ENCODE data around the gene ZNF451. TPM values are rescaled to one million over a fixed set of nuclear protein-coding genes. Genes with fewer than 3 reads are reported as not detected.
A peak's percentile ranks its signal among the peaks of the same experiment; 100 is the strongest.

Gene ZNF451
- total RNA-seq, 1 donor from 2014 or later, result 49.8 TPM

- DNase-seq (ENCODE audit: low read depth in 2 of 2), result no peak
Measured at GRCh38 chr6:57201718-57202117, 111.7 kb downstream of the ZNF451 start.

- DNase-seq (ENCODE audit: low read depth in 2 of 2), result no peak
Measured at GRCh38 chr6:57205550-57206328, 115.8 kb downstream of the ZNF451 start.

DNA sequence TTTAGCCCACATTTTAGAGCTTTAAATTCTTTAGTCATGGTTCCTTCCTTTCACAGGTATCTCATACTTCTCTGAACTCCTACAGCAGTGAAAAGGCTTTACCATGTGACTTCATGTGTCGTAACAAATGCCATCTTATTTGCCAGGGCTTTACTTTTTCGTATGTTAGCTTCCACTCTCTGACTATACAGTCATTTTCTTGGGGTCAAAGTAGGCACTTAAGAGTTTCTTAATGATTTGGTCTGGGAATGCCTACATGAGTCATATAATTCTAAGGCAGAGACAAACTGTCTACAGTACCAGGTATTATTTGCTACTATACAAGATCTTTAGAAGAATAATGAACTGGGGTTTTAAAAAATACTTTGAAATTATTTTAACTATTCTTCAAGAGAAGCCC lies 117.2 kb downstream of the ZNF451 start:
- DNase-seq (ENCODE audit: low read depth in 2 of 2), result peak in 1 of 2 donors; percentile 23

GRCh38 chr6:57207872-57208271 lies 117.9 kb downstream of the ZNF451 start:
- no peak for DNase-seq (ENCODE audit: low read depth in 2 of 2)

GRCh38 chr6:57209030-57209429 lies 119.0 kb downstream of the ZNF451 start:
- no peak for DNase-seq (ENCODE audit: low read depth in 2 of 2)

GRCh38 chr6:57210060-57210459 lies 120.1 kb downstream of the ZNF451 start:
- DNase-seq (ENCODE audit: low read depth in 2 of 2), result no peak

DNA sequence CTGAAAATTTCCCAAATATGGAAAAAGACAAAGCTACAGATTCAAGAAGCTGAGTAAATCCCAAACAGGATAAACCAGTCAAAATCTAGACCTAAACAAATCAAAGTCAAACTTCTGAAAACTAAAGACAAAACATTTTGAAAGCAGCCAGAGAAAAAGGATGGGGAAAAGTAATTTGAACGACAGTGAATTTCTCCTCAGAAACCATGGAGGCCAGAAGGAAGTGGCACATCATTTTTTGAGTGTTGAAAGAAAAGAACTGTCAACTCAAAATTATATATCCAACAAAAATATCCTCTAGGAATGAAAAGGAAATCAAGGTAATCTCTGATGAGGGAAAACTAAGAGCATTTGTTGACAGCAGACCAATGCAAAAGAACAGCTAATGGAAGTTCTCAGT lies 125.3 kb downstream of the ZNF451 start:
- no peak for DNase-seq (ENCODE audit: low read depth in 2 of 2)

DNA sequence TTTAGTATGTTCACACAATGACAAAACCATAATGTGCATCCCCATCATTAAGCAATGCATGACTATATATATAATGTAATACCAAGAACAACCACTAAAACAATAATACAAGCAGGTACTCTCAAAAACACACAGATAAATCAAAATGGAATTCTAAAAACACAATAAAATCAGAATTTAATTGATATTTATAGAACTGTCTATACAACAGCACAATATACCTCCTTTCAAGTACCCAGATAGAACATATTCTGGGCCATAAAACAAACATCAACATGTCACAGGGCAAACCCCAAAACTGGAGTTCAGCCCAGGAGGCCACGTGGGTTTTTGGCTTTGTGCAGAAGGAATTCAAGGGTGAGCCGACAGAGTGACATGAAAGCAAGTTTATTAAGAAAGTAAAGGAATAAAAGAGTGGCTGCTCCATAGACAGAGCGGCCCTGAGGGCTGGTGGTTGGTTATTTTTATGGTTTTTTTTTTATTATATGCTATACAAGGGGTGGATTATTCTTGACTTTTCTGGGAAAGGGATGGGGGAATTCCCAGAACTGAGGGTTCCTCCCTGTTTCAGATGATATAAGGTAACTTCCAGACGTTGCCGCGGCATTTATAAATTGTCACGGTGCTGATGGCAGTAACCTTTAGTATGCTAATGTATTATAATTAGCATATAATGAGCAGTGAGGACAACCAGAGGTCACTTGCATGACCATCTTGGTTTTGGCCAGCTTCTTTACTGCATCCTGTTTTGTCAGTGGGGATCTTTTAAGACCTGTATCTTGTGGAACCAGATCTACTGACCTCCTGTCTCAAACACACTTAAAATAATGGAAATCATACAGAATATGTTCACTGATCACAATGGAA lies 126.5 kb downstream of the ZNF451 start:
- DNase-seq (ENCODE audit: low read depth in 2 of 2), result no peak

DNA sequence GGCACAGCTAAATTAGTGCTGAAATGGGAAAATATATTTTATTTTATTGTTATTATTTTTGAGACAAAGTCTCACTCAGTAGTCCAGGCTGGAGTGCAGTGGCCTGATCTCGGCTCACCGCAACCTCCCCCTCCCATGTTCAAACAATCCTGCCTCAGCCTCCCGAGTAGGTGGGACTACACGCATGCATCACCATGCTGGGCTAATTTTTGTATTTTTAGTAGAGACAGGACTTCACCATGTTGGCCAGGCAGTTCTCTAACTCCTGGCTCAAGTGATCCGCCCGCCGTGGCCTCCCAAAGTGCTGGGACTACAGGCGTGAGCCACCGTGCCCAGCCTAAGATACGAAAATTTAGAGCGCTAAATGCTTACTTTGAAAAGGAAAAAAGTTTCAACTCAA lies 127.3 kb downstream of the ZNF451 start:
- no peak for DNase-seq (ENCODE audit: low read depth in 2 of 2)

Other genes with a start within 250 kb of the ZNF451 start
- 0.22 TPM in 1 of 2 replicates, not detected in the other for gene BEND6, start 135.1 kb upstream of the ZNF451 start, total RNA-seq
- gene KIAA1586, start 43.5 kb upstream of the ZNF451 start, total RNA-seq, result 10.7 and 15.9 TPM in 2 replicates
- 0.40 and 0.87 TPM in 2 replicates for gene BAG2, start 82.1 kb downstream of the ZNF451 start, total RNA-seq
- 3.6 and 3.9 TPM in 2 replicates for gene RAB23, start 132.1 kb downstream of the ZNF451 start, total RNA-seq
- gene PRIM2, start 227.4 kb downstream of the ZNF451 start, total RNA-seq, result 7.7 and 8.9 TPM in 2 replicates